Stimulated activated naive CD4-positive, alpha-beta T cell treated with Interleukin-2 at 50 U/mL for 16 hours (primary cell): ENCODE results near the gene POLL.

Experiments used
- DNase-seq: peaks from one replicate; lab custom pipeline; 2025; lab: John Stamatoyannopoulos, UW

Gene POLL

GRCh38 chr10:101560298-101561067 lies 27.6 kb downstream of the POLL start:
- DNase-seq = no peak

GRCh38 chr10:101559596-101560297 lies 28.3 kb downstream of the POLL start:
- no peak for DNase-seq

- DNase-seq = no peak
Measured at GRCh38 chr10:101558671-101559595, 29.1 kb downstream of the POLL start.

- no peak for DNase-seq
Measured at GRCh38 chr10:101558204-101558603, 29.9 kb downstream of the POLL start.

- no peak for DNase-seq
Measured at GRCh38 chr10:101557541-101557940, 30.5 kb downstream of the POLL start.

- DNase-seq = no peak
Measured at GRCh38 chr10:101552442-101552841, 35.6 kb downstream of the POLL start.

GRCh38 chr10:101550965-101551364 lies 37.1 kb downstream of the POLL start:
- no peak for DNase-seq

- no peak for DNase-seq
Measured at GRCh38 chr10:101545898-101546297, 42.2 kb downstream of the POLL start.

GRCh38 chr10:101538446-101538845 lies 49.6 kb downstream of the POLL start:
- no peak for DNase-seq

GRCh38 chr10:101536800-101537199 lies 51.3 kb downstream of the POLL start:
- DNase-seq = no peak

- DNase-seq = no peak
Measured at GRCh38 chr10:101535949-101536348, 52.1 kb downstream of the POLL start.

- no peak for DNase-seq
Measured at GRCh38 chr10:101529725-101530553, 58.1 kb downstream of the POLL start.

GRCh38 chr10:101529207-101529606 lies 58.9 kb downstream of the POLL start:
- no peak for DNase-seq
